Pancreas (tissue), 10 donors: ENCODE results near the gene MYOCD. TPM values are rescaled to one million over a fixed set of nuclear protein-coding genes. Genes with fewer than 3 reads are reported as not detected.
A peak's percentile ranks its signal among the peaks of the same experiment; 100 is the strongest.

Source experiments
- ATAC-seq, 4 donors: fragments of 200-7000 bp; cut with Tn5 transposase; one replicate each; pipeline versions ENCODE4 v1.8.0 to v1.9.1; 2020; ENCODE audit warnings: mild to moderate bottlenecking in 4 of 4, moderate library complexity in 4 of 4
- DNase-seq, 6 donors: peaks; one replicate each; pipeline ENCODE4 v3.0.0-alpha.2; 2020
- FAIRE-seq: peaks from 2 replicates; lab custom pipeline; 2012; peaks lifted over from hg19 to GRCh38; lab: Jason Lieb, UNC
- H3K27ac ChIP-seq, 4 donors: fragments of 200-600 bp; sonication (generic); 1 replicate in 3 of 4; 2 replicates in 1 of 4; pipeline versions ENCODE4 v1.5.0 to v1.8.0; 2020
- H3K27me3 ChIP-seq, 4 donors: fragments of 200-600 bp; one replicate each; pipeline ENCODE4 v1.8.0; 2021
- H3K36me3 ChIP-seq, 3 donors: fragments of 200-600 bp; sonication (generic) in 1 of 3; one replicate each; pipeline versions ENCODE4 v1.5.0 to v1.8.0; 2020 to 2021
- H3K4me1 ChIP-seq, 3 donors: fragments of 200-600 bp; one replicate each; pipeline ENCODE4 v1.8.0; 2021
- H3K4me3 ChIP-seq, 4 donors: fragments of 200-600 bp; sonication (generic) in 2 of 4; one replicate each; pipeline versions ENCODE4 v1.5.0 to v1.8.0; 2020 to 2021
- H3K9me3 ChIP-seq, 4 donors: fragments of 200-600 bp; one replicate each; pipeline ENCODE4 v1.8.0; 2021
- CTCF ChIP-seq, 4 donors: fragments of 200-600 bp; sonication (generic) in 3 of 4; IDR thresholded peaks; one replicate each; pipeline versions ENCODE4 v1.5.0 to v1.8.0; 2021; ENCODE audit warnings: antibody characterized with exemption in 4 of 4
- WGBS, 2 donors: extraction: QIAGEN DNeasy Blood & Tissue Kit; methylation state at CpG; one replicate each; pipeline ENCODE4 v1.1.7; 2013; 5-methylcytosine and 5-hydroxymethylcytosine counted together
- intact Hi-C, 3 donors: fragments of 100-400 bp; cut with DNase I; formaldehyde crosslinking; loops; one replicate each; pipeline versions ENCODE4 v1.11.1 to v1.14.2; 2022
- polyA plus RNA-seq, 2 donors: library from polyadenylated mRNA; stranded (reverse); fragments of 200-250 nt; gene quantifications; one replicate each; pipeline ENCODE4 v1.2.3, GENCODE V29; 2013
- total RNA-seq, 6 donors: library from RNA; stranded (reverse); fragmentation: NEBNext Ultra II Directional in 4 of 6; extraction: Animal tissue kit (Norgen Biotek cat#: 25700) in 4 of 6; gene quantifications; one replicate each; pipeline versions ENCODE4 v1.2.1 to v1.2.4, GENCODE V29; 2021 to 2023
- donor health status: healthy with polysubstance abuse.
- donor health status: DM: no; HTN: no; CAD: no; lungs with moderate emphysema.
- donor health status: DM: no; HTN: no; CAD: no.
- donor health status: control.
- donor health status: control.
- donor health status: Bipolar disorder and iron deficiency.
- donor health status: DM: yes; HTN: yes; CAD: no.
- donor health status: DM: no; HTN: no; CAD: no.
- donor health status: DM: no; HTN: no; CAD: no.
- donor health status: DM: yes; HTN: yes; CAD: no.

The MYOCD gene
- total and polyA plus RNA-seq, 8 donors: 0.08 to 0.37 (median 0.23) TPM; not detected in 1

- Histone ChIP-seq H3K4me3 (no peak overlapping the region), H3K4me1 (no peaks in the 10 kb centered on the region), H3K36me3 (no peaks in the 10 kb centered on the region), H3K27me3 (no peaks in the 10 kb centered on the region), H3K9me3 (no peaks in the 10 kb centered on the region), H3K27ac (no peak overlapping the region)
- DNase-seq: no peak
- ATAC-seq: no peak
- no peak for TF ChIP-seq CTCF (IDR thresholded peaks at IDR 0.05)
- WGBS, 2 donors: 82 to 93% methylated on average over 3 of the region's 3 CpGs
- no peak for FAIRE-seq
- intact Hi-C loops: no loop called here
These were observed 143.0 kb downstream of the MYOCD start for GRCh38 chr17:12808723-12809122.

GRCh38 chr17:12812877-12813276 is 147.2 kb downstream of the MYOCD start:
- Histone ChIP-seq H3K27ac (no peak overlapping the region), H3K9me3 (peaks cover 0 to 3% (median 0%) of the 10 kb centered on the region in 4 donors), H3K4me1 (no peaks in the 10 kb centered on the region), H3K4me3 (no peak overlapping the region), H3K36me3 (no peaks in the 10 kb centered on the region), H3K27me3 (no peaks in the 10 kb centered on the region)
- intact Hi-C loops: no loop called here
- no peak for DNase-seq
- no peak for FAIRE-seq
- peak in 1 of 4 donors; percentile 26 for ATAC-seq
- 27 to 28% methylated on average over 5 of the region's 5 CpGs for WGBS, 2 donors
- no peak for TF ChIP-seq CTCF (IDR thresholded peaks at IDR 0.05)

GRCh38 chr17:12813664-12814063 is 148.0 kb downstream of the MYOCD start:
- H3K27me3 ChIP-seq: no peaks in the 10 kb centered on the region
- H3K27ac ChIP-seq: no peak overlapping the region
- H3K4me1 ChIP-seq: no peaks in the 10 kb centered on the region
- H3K9me3 ChIP-seq: peaks cover 0 to 3% (median 0%) of the 10 kb centered on the region in 4 donors
- WGBS, 2 donors: 86 to 93% methylated on average over 9 of the region's 9 CpGs
- no peak for TF ChIP-seq CTCF (IDR thresholded peaks at IDR 0.05)
- ATAC-seq: no peak
- FAIRE-seq: no peak
- no peaks in the 10 kb centered on the region for H3K36me3 ChIP-seq
- intact Hi-C loops: no loop called here
- DNase-seq: no peak
- H3K4me3 ChIP-seq: no peak overlapping the region

- Histone ChIP-seq H3K27ac (no peak overlapping the region), H3K4me3 (no peak overlapping the region), H3K27me3 (no peaks in the 10 kb centered on the region), H3K4me1 (no peaks in the 10 kb centered on the region), H3K36me3 (no peaks in the 10 kb centered on the region), H3K9me3 (peaks cover 0 to 3% (median 0%) of the 10 kb centered on the region in 4 donors)
- intact Hi-C loops: no loop called here
- 67 to 86% methylated on average over 2 of the region's 2 CpGs for WGBS, 2 donors
- ATAC-seq: no peak
- no peak for DNase-seq
- no peak for FAIRE-seq
- no peak for TF ChIP-seq CTCF (IDR thresholded peaks at IDR 0.05)
These were observed 149.0 kb downstream of the MYOCD start for GRCh38 chr17:12814718-12815117.

- 64 to 74% methylated on average over 3 of the region's 3 CpGs for WGBS, 2 donors
- H3K27me3 ChIP-seq: no peaks in the 10 kb centered on the region
- no peak for TF ChIP-seq CTCF (IDR thresholded peaks at IDR 0.05)
- DNase-seq: no peak
- no peaks in the 10 kb centered on the region for H3K36me3 ChIP-seq
- no peak overlapping the region for H3K27ac ChIP-seq
- no peak for ATAC-seq
- intact Hi-C loops: no loop called here
- no peak for FAIRE-seq
- H3K9me3 ChIP-seq: peaks cover 0 to 3% (median 0%) of the 10 kb centered on the region in 4 donors
- H3K4me3 ChIP-seq: no peak overlapping the region
- no peaks in the 10 kb centered on the region for H3K4me1 ChIP-seq
These were observed 150.0 kb downstream of the MYOCD start for GRCh38 chr17:12815642-12816141.

Other genes starting within 250 kb of the MYOCD start
- 1 to 10 TPM; 3.4 to 7.5 (median 4.4) TPM for gene ARHGAP44, start 123.6 kb downstream of the MYOCD start, total RNA-seq
- gene ARHGAP44, start 123.6 kb downstream of the MYOCD start, polyA plus RNA-seq: 1 to 10 TPM; 3.5 to 6.5 TPM